Prostate gland (tissue), 2 donors: ENCODE results near the gene COL5A1. TPM values are rescaled to one million over a fixed set of nuclear protein-coding genes. Genes with fewer than 3 reads are reported as not detected.

ENCODE experiments used
- DNase-seq: peaks from one replicate; pipeline ENCODE4 v3.0.0-alpha.2; 2019; ENCODE audit warnings: low spot score
- H3K27ac ChIP-seq, 2 donors: fragments of 200-600 bp; sonication (generic); 2 replicates each; pipeline ENCODE4 v1.5.1; 2017 to 2019
- H3K27me3 ChIP-seq: fragments of 200-600 bp; sonication (generic); replicated peaks from 2 replicates; pipeline ENCODE4 v1.5.1; 2019; ENCODE audit not compliant: insufficient read depth
- H3K36me3 ChIP-seq, 2 donors: fragments of 200-600 bp; sonication (generic); 1 replicate in 1 of 2; 2 replicates in 1 of 2; pipeline versions ENCODE4 v1.5.1 to v1.8.1; 2017 to 2019
- H3K4me1 ChIP-seq: fragments of 200-600 bp; sonication (generic); replicated peaks from 2 replicates; pipeline ENCODE4 v1.5.1; 2019
- H3K4me3 ChIP-seq, 2 donors: fragments of 200-600 bp; sonication (generic); 2 replicates each; pipeline ENCODE4 v1.5.1; 2017 to 2019
- H3K9me3 ChIP-seq: fragments of 200-600 bp; sonication (generic); 2 replicates; pipeline ENCODE4 v1.5.1; 2017
- POLR2A ChIP-seq: fragments of 450-650 bp; IDR thresholded peaks from one replicate; pipeline ENCODE4 v1.6.1; 2016; ENCODE audit warnings: antibody characterized with exemption, mild to moderate bottlenecking
- POLR2AphosphoS5 ChIP-seq: sonication (generic); formaldehyde crosslinking; IDR thresholded peaks from one replicate; pipeline ENCODE4 v1.6.1; 2017; ENCODE audit warnings: antibody characterized with exemption
- WGBS: methylation state at CpG from one replicate; pipeline ENCODE4 v1.1.5; 2018; 5-methylcytosine and 5-hydroxymethylcytosine counted together
- intact Hi-C: fragments of 100-400 bp; cut with DNase I; formaldehyde crosslinking; loops from one replicate; pipeline ENCODE4 v1.14.2; 2022
- total RNA-seq, 2 donors: library from RNA; depleted of rRNA; stranded (reverse); fragments of >200 nt; gene quantifications; one replicate each; pipeline ENCODE4 v1.1.0, GENCODE V29; 2016
- TF ChIP-seq, protein P1 (sequence below), 4 experiments: fragments of 200-600 bp in 2 of 4; fragments of 450-650 bp in 2 of 4; sonication (generic) in 2 of 4; IDR thresholded peaks; 1 replicate in 3 of 4; 2 replicates in 1 of 4; pipeline ENCODE4 v1.5.1; 2016 to 2019; ENCODE audit warnings: antibody characterized with exemption in 4 of 4, mild to moderate bottlenecking in 2 of 4, moderate library complexity in 2 of 4

Gene COL5A1
- total RNA-seq, 2 donors from 2014 or later = 16.9 to 36.0 TPM

DNA sequence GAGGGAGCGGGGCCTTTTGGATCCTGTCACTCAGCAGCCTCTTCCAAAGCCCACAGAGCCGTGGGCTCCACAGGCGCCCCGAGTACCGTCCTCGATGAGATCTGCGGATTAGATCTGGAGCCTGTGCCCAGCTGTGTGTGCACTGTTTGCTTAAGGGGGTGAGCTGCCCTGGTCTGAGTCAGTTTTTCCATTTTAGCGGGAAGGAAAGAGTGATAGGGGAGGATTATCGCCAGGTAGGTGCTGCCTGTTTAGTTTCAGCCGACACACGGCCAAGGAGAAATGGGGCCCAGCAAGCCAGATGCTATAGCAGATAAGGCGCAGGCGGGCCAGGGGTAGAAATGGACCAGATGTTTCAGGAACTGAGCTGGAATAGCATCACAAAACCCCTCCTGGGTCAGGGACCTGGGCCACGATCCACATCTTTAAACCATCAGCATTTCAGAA is 18.1 kb downstream of the COL5A1 start:
- Histone ChIP-seq H3K4me3 (no peak overlapping the region), H3K4me1 (no peaks in the 10 kb centered on the region), H3K27ac (peak overlapping the region; percentile 19 to 22), H3K9me3 (no peaks in the 10 kb centered on the region), H3K36me3 (no peaks in the 10 kb centered on the region), H3K27me3 (no peaks in the 10 kb centered on the region)
- WGBS = 65% methylated on average over 14 of the region's 14 CpGs
- intact Hi-C loops = loop anchor here (5.0 kb wide), 1 partner anchor 73 kb away; no protein-coding TSS in a partner anchor
- no peak for DNase-seq
- TF ChIP-seq, protein P1, sequence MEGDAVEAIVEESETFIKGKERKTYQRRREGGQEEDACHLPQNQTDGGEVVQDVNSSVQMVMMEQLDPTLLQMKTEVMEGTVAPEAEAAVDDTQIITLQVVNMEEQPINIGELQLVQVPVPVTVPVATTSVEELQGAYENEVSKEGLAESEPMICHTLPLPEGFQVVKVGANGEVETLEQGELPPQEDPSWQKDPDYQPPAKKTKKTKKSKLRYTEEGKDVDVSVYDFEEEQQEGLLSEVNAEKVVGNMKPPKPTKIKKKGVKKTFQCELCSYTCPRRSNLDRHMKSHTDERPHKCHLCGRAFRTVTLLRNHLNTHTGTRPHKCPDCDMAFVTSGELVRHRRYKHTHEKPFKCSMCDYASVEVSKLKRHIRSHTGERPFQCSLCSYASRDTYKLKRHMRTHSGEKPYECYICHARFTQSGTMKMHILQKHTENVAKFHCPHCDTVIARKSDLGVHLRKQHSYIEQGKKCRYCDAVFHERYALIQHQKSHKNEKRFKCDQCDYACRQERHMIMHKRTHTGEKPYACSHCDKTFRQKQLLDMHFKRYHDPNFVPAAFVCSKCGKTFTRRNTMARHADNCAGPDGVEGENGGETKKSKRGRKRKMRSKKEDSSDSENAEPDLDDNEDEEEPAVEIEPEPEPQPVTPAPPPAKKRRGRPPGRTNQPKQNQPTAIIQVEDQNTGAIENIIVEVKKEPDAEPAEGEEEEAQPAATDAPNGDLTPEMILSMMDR (IDR thresholded peaks at IDR 0.05) = no peak
- TF ChIP-seq POLR2AphosphoS5 (no peak), POLR2A (no peak)

DNA sequence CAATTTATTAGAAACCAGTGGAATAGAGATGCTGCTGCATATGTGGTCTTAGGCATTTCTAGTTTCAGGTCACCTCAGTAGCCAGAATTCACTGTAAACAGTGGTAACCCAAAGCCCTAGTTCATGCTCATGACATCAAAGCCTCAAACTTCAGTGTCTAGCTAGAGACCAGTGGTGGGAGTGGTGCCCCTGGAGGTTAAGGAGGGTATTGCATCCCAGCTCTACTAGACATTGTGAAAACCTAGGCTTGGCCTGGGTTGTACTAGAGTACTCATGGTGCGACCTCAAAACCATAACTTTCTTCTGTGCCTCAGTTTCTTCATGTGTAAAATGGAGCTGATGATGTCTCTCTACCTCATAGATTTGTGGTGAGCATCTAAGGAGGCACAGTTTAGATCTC is 18.8 kb downstream of the COL5A1 start:
- H3K27me3 ChIP-seq = no peaks in the 10 kb centered on the region
- H3K4me3 ChIP-seq = no peak overlapping the region
- intact Hi-C loops = loop anchor here (5.0 kb wide), 1 partner anchor 72 kb away; no protein-coding TSS in a partner anchor
- 100% methylated on average over 1 of the region's 1 CpG for WGBS
- no peak overlapping the region for H3K27ac ChIP-seq
- H3K36me3 ChIP-seq = no peaks in the 10 kb centered on the region
- TF ChIP-seq, protein P1 (IDR thresholded peaks at IDR 0.05) = peak in 1 of 4 experiments; percentile 20
- TF ChIP-seq POLR2A = no peak
- no peaks in the 10 kb centered on the region for H3K4me1 ChIP-seq
- DNase-seq = no peak
- no peaks in the 10 kb centered on the region for H3K9me3 ChIP-seq

DNA sequence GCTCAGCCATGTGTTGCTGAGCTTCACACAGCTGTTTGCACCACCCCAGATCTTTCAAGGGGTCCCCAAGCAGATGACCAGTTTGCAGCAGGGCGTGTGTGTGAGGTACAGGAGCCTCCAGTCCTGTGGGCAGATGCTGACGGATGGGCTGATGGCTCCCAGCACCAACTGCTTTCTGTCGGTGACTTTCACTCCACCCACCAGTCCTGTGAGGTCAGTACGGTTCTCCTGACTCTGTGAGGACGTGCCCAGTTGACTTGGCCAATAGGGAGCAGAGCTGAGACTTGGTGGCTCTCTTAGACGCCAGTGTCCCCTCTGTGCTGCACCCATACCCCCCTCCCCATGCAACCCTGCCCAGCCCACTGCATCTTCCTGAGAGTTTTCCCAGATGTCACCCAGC is 19.7 kb downstream of the COL5A1 start:
- Histone ChIP-seq H3K36me3 (no peaks in the 10 kb centered on the region), H3K9me3 (no peaks in the 10 kb centered on the region), H3K4me3 (no peak overlapping the region), H3K27ac (no peak overlapping the region), H3K27me3 (no peaks in the 10 kb centered on the region), H3K4me1 (no peaks in the 10 kb centered on the region)
- WGBS = 68% methylated on average over 6 of the region's 6 CpGs
- DNase-seq = no peak
- intact Hi-C loops = loop anchor here (5.0 kb wide), 1 partner anchor 71 kb away; no protein-coding TSS in a partner anchor
- TF ChIP-seq POLR2AphosphoS5 (no peak), POLR2A (no peak)
- TF ChIP-seq, protein P1 (IDR thresholded peaks at IDR 0.05) = no peak

DNA sequence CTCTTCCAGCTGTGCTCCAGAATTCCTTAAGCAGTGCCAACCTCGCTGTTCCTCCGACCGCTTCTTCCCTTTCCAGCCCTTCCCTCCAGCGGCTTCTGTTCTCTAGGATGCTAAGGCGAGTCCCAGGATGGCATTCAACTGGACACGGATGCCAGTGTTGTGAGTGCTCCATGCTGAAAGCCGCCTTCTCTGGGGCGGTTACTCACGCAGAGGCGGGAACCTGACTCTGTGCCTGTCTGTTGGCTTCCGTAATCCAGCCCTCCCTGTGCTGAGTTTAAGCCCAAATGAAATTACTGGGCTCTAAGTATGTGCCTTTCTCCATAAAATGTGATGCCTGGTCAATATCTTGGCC is 20.2 kb downstream of the COL5A1 start:
- intact Hi-C loops = loop anchor here (5.0 kb wide), 1 partner anchor 71 kb away; no protein-coding TSS in a partner anchor
- no peaks in the 10 kb centered on the region for H3K27me3 ChIP-seq
- no peak overlapping the region for H3K27ac ChIP-seq
- no peak for DNase-seq
- WGBS = 58% methylated on average over 11 of the region's 11 CpGs
- TF ChIP-seq POLR2A (no peak), POLR2AphosphoS5 (no peak)
- TF ChIP-seq, protein P1 (IDR thresholded peaks at IDR 0.05) = no peak
- H3K36me3 ChIP-seq = no peaks in the 10 kb centered on the region
- no peaks in the 10 kb centered on the region for H3K4me1 ChIP-seq
- H3K4me3 ChIP-seq = no peak overlapping the region
- no peaks in the 10 kb centered on the region for H3K9me3 ChIP-seq

DNA sequence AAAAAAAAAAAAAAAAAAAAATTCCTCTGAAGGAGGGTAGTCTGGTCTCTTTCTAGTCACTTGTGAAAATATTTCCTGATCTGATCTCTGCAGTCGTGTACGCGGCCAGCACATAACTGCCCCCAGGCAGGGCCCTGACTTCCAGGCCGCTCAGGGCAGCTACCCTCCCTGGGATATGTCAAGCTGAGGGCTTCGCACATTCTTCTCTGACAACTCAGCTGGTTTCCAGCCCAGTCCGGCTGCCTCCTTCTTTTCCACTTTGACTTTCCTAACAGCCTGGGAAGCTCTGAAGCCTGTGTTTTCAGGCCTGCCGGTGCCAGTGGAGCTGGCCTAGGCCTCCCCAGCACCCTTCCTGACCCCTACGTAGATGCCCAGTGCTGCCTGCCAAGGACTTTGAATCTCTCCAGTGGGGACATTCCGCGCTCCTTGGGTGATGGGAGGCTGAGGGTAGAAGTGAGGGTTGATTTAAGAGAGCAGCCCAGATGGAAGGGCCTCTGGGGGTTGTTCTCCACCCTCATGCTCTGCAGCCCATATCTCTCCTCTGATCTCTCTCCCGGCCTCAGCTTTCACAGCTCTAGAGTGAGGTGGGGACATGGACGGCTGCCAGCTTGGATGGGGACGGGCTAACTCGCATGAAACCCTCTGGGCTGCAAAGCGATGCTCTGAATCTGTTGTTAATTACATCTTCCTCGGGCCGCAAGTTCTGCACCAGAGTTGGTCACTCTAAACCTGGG is 20.7 kb downstream of the COL5A1 start:
- 43% methylated on average over 17 of the region's 17 CpGs for WGBS
- intact Hi-C loops = loop anchor here (5.0 kb wide), 1 partner anchor 70 kb away; no protein-coding TSS in a partner anchor
- no peak overlapping the region for H3K4me3 ChIP-seq
- no peaks in the 10 kb centered on the region for H3K27me3 ChIP-seq
- no peaks in the 10 kb centered on the region for H3K4me1 ChIP-seq
- DNase-seq = no peak
- H3K9me3 ChIP-seq = no peaks in the 10 kb centered on the region
- TF ChIP-seq POLR2A (no peak), POLR2AphosphoS5 (no peak)
- TF ChIP-seq, protein P1 (IDR thresholded peaks at IDR 0.05) = no peak
- H3K27ac ChIP-seq = peak overlapping the region in 1 of 2 donors; percentile 23
- no peaks in the 10 kb centered on the region for H3K36me3 ChIP-seq
